CD14-positive monocyte (primary cell): ENCODE data around the gene ERFL. TPM values are rescaled to one million over a fixed set of nuclear protein-coding genes. Genes with fewer than 3 reads are reported as not detected.

Source experiments
- DNase-seq, 3 donors: peaks; one replicate each; pipeline ENCODE4 v3.0.0-alpha.2; 2011 to 2022
- H2AFZ ChIP-seq: 2 replicates; pipeline ENCODE4 v1.6.0; 2012; ENCODE audit warnings: mild to moderate bottlenecking, low read depth, low read length, inconsistent platforms; ENCODE audit not compliant: insufficient read depth, poor library complexity, severe bottlenecking
- H3K27ac ChIP-seq, 2 donors: 1 replicate in 1 of 2; 2 replicates in 1 of 2; pipeline ENCODE4 v1.5.1; 2012 to 2013; ENCODE audit warnings: low read length in 2 of 2, control low read depth in 1 of 2, inconsistent platforms in 1 of 2, low read depth in 1 of 2, mild to moderate bottlenecking in 1 of 2
- H3K27me3 ChIP-seq, 2 donors: one replicate each; pipeline versions ENCODE4 v1.6.0 to v1.6.1; 2011 to 2013; ENCODE audit warnings: low read length in 2 of 2; ENCODE audit not compliant: control insufficient read depth in 2 of 2, insufficient read depth in 2 of 2
- H3K36me3 ChIP-seq, 2 donors: replicated peaks in 1 of 2; 1 replicate in 1 of 2; 2 replicates in 1 of 2; pipeline versions ENCODE4 v1.5.1 to v1.6.1; 2012 to 2013; ENCODE audit warnings: low read length in 2 of 2, control low read depth in 1 of 2, inconsistent platforms in 1 of 2, mild to moderate bottlenecking in 1 of 2; ENCODE audit not compliant: insufficient read depth in 2 of 2, control insufficient read depth in 1 of 2
- H3K4me1 ChIP-seq, 2 donors: 1 replicate in 1 of 2; 2 replicates in 1 of 2; pipeline versions ENCODE4 v1.5.1 to v1.6.1; 2012 to 2013; ENCODE audit warnings: low read length in 2 of 2, control low read depth in 1 of 2, inconsistent platforms in 1 of 2, mild to moderate bottlenecking in 1 of 2, moderate library complexity in 1 of 2; ENCODE audit not compliant: insufficient read depth in 2 of 2, control insufficient read depth in 1 of 2
- H3K4me2 ChIP-seq: replicated peaks from 2 replicates; pipeline ENCODE3; 2012; ENCODE audit warnings: low read length, moderate library complexity, mild to moderate bottlenecking; ENCODE audit not compliant: poor library complexity, severe bottlenecking; ENCODE audit errors: extremely low read depth
- H3K4me3 ChIP-seq, 3 experiments: fragments of 200-600 bp in 1 of 3; sonication (generic) in 1 of 3; replicated peaks in 1 of 3; 1 replicate in 2 of 3; 2 replicates in 1 of 3; pipeline ENCODE4 v1.5.1; 2011 to 2013; ENCODE audit warnings: low read length in 3 of 3, mild to moderate bottlenecking in 3 of 3, control low read depth in 2 of 3, low read depth in 2 of 3, inconsistent platforms in 1 of 3, moderate library complexity in 1 of 3
- H3K79me2 ChIP-seq: 2 replicates; pipeline ENCODE4 v1.6.0; 2012; ENCODE audit warnings: mild to moderate bottlenecking, control low read depth, inconsistent platforms, low read length, moderate library complexity; ENCODE audit not compliant: insufficient read depth
- H3K9ac ChIP-seq: 2 replicates; pipeline ENCODE4 v1.6.0; 2017; ENCODE audit warnings: low read length, mild to moderate bottlenecking; ENCODE audit not compliant: insufficient read depth, poor library complexity, severe bottlenecking
- H3K9me3 ChIP-seq, 2 donors: replicated peaks in 1 of 2; 1 replicate in 1 of 2; 2 replicates in 1 of 2; pipeline versions ENCODE4 v1.5.1 to v1.6.1; 2012 to 2013; ENCODE audit warnings: low read length in 2 of 2, control low read depth in 1 of 2; ENCODE audit not compliant: control insufficient read depth in 1 of 2, insufficient read depth in 1 of 2
- H4K20me1 ChIP-seq: 2 replicates; pipeline ENCODE4 v1.6.0; 2012; ENCODE audit warnings: mild to moderate bottlenecking, low read length, control low read depth, moderate library complexity; ENCODE audit not compliant: insufficient read depth
- H3K27ac Mint-ChIP-seq, 7 donors: one replicate each; pipeline ENCODE4 v1.8.0; 2020; ENCODE audit warnings: mild to moderate bottlenecking in 7 of 7, mixed read lengths in 7 of 7, moderate library complexity in 6 of 7, inconsistent platforms in 2 of 7
- H3K27me3 Mint-ChIP-seq, 3 donors: one replicate each; pipeline ENCODE4 v1.8.0; 2021 to 2022; ENCODE audit warnings: low read depth in 3 of 3, mild to moderate bottlenecking in 3 of 3, mixed read lengths in 3 of 3, moderate library complexity in 3 of 3, inconsistent platforms in 1 of 3
- H3K36me3 Mint-ChIP-seq, 2 donors: one replicate each; pipeline ENCODE4 v1.8.0; 2020; ENCODE audit warnings: mixed read lengths in 2 of 2, inconsistent platforms in 1 of 2, mild to moderate bottlenecking in 1 of 2
- H3K4me1 Mint-ChIP-seq: one replicate; pipeline ENCODE4 v1.8.0; 2020; ENCODE audit warnings: mild to moderate bottlenecking, mixed read lengths
- H3K4me3 Mint-ChIP-seq, 2 donors: one replicate each; pipeline ENCODE4 v1.8.0; 2020; ENCODE audit warnings: mild to moderate bottlenecking in 2 of 2, mixed read lengths in 2 of 2, moderate library complexity in 1 of 2
- H3K9me3 Mint-ChIP-seq, 7 donors: one replicate each; pipeline ENCODE4 v1.8.0; 2020 to 2022; ENCODE audit warnings: mixed read lengths in 7 of 7, mild to moderate bottlenecking in 6 of 7, moderate library complexity in 6 of 7, inconsistent platforms in 2 of 7
- CTCF ChIP-seq: fragments of 200-600 bp; IDR thresholded peaks from one replicate; pipeline ENCODE4 v1.8.0; 2022; ENCODE audit warnings: antibody characterized with exemption, mild to moderate bottlenecking
- WGBS: methylation state at CpG from one replicate; pipeline ENCODE4 v1.1.5; 2013; ENCODE audit warnings: missing lambda C conversion rate; ENCODE audit not compliant: insufficient coverage; 5-methylcytosine and 5-hydroxymethylcytosine counted together
- intact Hi-C, 2 donors: fragments of 100-400 bp; cut with micrococcal nuclease; formaldehyde crosslinking; loops; one replicate each; pipeline versions ENCODE4 v1.15.0 to v1.15.1; 2023
- polyA plus RNA-seq, 3 donors: library from polyadenylated mRNA; depleted of rRNA in 1 of 3; unstranded in 2 of 3; stranded (reverse) in 1 of 3; fragments of 300-500 nt in 2 of 3; fragments of >200 nt in 1 of 3; fragmentation: Illumina TruSeq in 2 of 3; gene quantifications; 1 replicate in 2 of 3; 2 replicates in 1 of 3; pipeline ENCODE4 v1.2.3, GENCODE V29; 2012 to 2021

ERFL gene
- polyA plus RNA-seq, 3 donors: not detected

- intact Hi-C loops: loop anchor here in 1 of 2 donors (5.0 kb wide), 1 partner anchor 79 kb away; no protein-coding TSS in a partner anchor
- peak overlapping the region in 4 of 7 donors; percentile 25 to 50 (median 49) for H3K27ac Mint-ChIP-seq
- H3K27me3 Mint-ChIP-seq: peaks cover 0 to 4% (median 0%) of the 10 kb centered on the region in 3 donors
- DNase-seq: peak in 2 of 3 donors; percentile 53 to 54
- Histone ChIP-seq H3K27me3 (no peaks in the 10 kb centered on the region), H3K27ac (no peak overlapping the region), H2AFZ (no peak overlapping the region), H3K9me3 (no peaks in the 10 kb centered on the region), H3K4me2 (peak overlapping the region; percentile 22), H3K36me3 (peaks cover 25 to 34% of the 10 kb centered on the region in 2 donors), H4K20me1 (peaks cover 41% of the 10 kb centered on the region), H3K79me2 (peaks cover 9% of the 10 kb centered on the region), H3K9ac (no peak overlapping the region), H3K4me1 (peaks cover 75 to 82% of the 10 kb centered on the region in 2 donors), H3K4me3 (no peak overlapping the region)
- peak overlapping the region in 1 of 2 donors; percentile 53 for H3K4me3 Mint-ChIP-seq
- peaks cover 0 to 4% (median 0%) of the 10 kb centered on the region in 7 donors for H3K9me3 Mint-ChIP-seq
- 31% methylated on average over 15 of the region's 18 CpGs for WGBS
- peaks cover 81% of the 10 kb centered on the region for H3K4me1 Mint-ChIP-seq
- TF ChIP-seq CTCF: peak; percentile 77
- peaks cover 26 to 40% of the 10 kb centered on the region in 2 donors for H3K36me3 Mint-ChIP-seq
Observed at GRCh38 chr19:41872775-41873647, 55.2 kb downstream of the ERFL start.

GRCh38 chr19:41872384-41872774, 55.9 kb downstream of the ERFL start:
- no peak overlapping the region for H2AFZ ChIP-seq

More at GRCh38 chr19:41872384-41872774, 55.9 kb downstream of the ERFL start:
- H4K20me1 ChIP-seq: peaks cover 47% of the 10 kb centered on the region
- TF ChIP-seq CTCF: no peak
- WGBS: 88% methylated on average over 11 of the region's 12 CpGs
- peaks cover 69 to 76% of the 10 kb centered on the region in 2 donors for H3K4me1 ChIP-seq
- H3K27me3 Mint-ChIP-seq: peaks cover 0 to 4% (median 0%) of the 10 kb centered on the region in 3 donors
- no peak overlapping the region for H3K4me3 Mint-ChIP-seq
- H3K9ac ChIP-seq: peak overlapping the region; percentile 22
- H3K36me3 ChIP-seq: peaks cover 26 to 40% of the 10 kb centered on the region in 2 donors
- no peaks in the 10 kb centered on the region for H3K9me3 ChIP-seq
- no peak for DNase-seq
- peaks cover 29 to 45% of the 10 kb centered on the region in 2 donors for H3K36me3 Mint-ChIP-seq
- no peaks in the 10 kb centered on the region for H3K27me3 ChIP-seq
- intact Hi-C loops: loop anchor here in 1 of 2 donors (5.0 kb wide), 1 partner anchor 80 kb away; no protein-coding TSS in a partner anchor
- H3K9me3 Mint-ChIP-seq: peaks cover 0 to 4% (median 0%) of the 10 kb centered on the region in 7 donors
- H3K79me2 ChIP-seq: peaks cover 16% of the 10 kb centered on the region
- H3K4me1 Mint-ChIP-seq: peaks cover 78% of the 10 kb centered on the region
- peak overlapping the region in 1 of 3 experiments; percentile 23 for H3K4me3 ChIP-seq
- H3K27ac Mint-ChIP-seq: peak overlapping the region in 3 of 7 donors; percentile 23 to 91 (median 32)
- peak overlapping the region; percentile 64 to 67 for H3K27ac ChIP-seq
- H3K4me2 ChIP-seq: peak overlapping the region; percentile 45
